ENCODE data around the gene MRNIP.
"Not testable (repeated sequence)": the region's sequence is repeated elsewhere in the genome, so short reads cannot be mapped to it uniquely, and the experiment has no call there.

MRNIP gene

DNA sequence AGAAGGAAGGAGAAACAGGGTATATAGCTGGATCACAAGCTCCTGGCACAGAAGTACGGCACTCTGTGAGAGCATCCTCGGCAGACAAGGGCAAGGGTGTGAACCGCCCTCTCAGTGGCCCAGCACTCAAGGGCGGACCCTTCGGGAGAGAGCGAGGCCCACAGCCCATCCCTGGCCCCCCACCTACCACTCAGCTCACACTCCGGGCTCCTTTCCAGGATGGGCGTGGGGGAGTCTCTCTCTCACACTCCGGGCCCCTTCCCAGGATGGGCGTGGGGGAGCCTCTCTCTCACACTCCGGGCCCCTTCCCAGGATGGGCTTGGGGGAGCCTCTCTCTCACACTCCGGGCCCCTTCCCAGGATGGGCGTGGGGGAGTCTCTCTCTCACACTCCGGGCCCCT lies 12.9 kb upstream of the MRNIP start:
- DNase-seq (ENCODE audit: low read depth), result not testable (repeated sequence)

DNA sequence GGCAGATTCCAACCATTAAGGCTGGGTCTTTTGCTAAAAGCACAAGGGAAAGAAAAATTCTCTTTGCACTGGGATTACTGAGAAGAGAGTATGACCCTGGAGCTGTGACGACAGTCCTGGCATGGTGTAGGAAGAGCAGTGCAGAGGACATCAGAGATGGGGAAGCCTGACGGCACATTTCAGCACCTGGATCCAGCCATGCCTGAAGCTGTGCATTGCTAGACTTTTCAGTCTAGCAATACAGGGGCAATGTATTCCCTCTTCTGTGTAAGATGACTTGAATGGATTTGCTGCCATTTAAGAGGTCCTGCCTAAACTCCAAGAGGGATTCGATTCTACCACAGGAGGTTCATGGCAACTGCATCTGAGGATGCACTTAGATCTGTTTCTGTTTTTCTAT lies 12.3 kb upstream of the MRNIP start:
- DNase-seq (ENCODE audit: low read depth), result no peak

DNA sequence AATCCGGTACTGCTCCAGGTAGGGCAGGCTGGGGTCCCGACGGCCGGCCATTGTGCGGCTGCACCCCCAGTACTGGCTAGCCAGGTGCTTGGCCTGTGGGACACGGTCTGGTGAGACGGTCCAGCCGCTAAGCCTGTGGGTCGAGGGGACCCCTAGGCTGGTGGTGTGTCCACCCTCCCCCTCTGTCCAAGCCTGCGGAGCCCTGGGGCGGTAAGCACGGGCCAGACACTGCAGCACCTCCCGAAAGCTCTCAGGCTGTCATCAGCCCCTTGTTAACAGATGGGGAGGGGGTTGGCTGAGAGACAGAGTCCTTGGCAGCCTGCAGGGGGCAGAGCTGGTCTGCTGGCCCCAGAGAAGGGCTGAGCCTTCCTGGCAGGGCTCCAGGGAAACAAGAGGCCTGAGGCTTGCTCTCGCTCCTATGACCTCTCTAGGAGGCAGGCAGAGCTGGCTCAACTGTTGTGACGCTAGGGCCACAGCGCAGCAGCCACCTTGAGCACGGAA lies 11.8 kb upstream of the MRNIP start:
- DNase-seq (ENCODE audit: low read depth), result no peak

DNA sequence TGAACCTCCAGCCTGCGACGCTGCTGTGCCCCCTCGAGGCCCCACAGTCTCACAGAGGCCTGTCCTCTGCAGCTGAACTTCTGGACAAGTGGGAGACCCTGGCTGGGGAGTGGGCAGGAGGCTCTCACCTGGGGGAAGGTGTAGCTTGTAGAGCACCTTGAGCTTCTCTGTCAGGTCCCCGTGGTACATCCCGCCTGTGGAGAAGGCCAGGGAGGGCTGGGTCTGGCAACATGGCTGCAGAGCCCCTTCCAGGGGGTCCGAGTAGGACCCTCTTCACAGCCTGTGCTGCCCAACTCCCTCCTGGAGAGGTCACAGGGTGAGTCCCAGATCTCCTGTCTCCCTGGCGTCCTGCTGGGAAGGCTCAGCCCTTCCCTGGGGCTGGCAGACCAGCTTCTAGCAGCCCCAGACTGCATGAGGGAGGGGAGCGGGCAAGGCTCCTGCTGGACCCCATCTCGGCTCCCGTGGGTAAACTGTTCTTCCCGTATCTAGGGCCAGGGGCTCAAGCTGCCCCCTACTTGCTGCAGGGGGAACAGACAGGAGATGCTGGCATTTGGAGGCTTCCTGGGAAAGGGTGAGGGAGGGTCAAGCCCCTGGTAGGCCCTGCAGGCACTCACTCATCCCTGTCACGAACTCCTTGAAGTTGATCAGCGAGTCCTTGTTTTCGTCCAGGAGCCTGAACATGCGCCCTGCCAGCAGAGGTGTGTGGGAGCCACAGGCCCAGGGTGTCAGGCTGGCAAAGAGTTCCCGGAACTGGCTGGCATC lies 11.2 kb upstream of the MRNIP start:
- no peak for DNase-seq (ENCODE audit: low read depth)

DNA sequence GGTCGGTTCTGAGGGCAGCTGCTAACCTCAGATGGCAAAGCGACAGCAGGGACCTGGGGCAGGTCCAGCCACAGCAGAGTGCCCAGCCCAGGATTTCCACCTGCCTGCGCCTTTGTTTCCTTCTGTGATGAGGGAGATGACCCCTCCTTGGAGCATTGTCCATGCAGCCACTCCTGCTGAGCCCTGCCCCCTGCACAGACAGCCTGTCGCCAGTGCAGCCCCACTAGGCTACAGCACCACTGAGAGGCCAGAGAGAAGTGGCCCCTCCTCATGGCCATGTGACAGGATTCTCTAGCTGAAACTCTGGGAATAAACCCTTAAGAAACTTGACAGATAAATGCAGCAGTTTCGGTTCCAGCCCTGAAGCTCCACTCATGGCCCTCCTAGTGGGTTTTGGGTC lies 10.5 kb upstream of the MRNIP start:
- no peak for DNase-seq (ENCODE audit: low read depth)

DNA sequence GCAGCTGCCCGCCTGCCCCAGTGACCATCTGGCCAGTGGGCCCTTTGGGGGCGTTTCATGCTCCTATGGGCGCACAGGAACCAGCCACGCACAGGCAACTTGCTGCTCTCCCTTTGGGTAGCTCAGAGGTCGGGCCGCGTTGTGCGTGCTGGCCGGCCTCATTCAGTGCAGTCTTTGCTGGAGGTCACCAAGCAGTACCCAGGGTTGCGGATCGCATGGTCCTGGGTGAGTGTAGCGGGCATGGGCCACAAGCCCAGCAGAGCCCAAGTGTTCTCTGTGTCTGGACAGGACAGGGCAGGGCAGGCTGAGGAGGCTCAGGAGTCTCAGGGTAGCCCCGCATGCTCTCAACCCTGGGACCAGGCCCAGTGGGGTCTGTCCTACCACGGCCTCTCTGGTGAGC lies 9.9 kb upstream of the MRNIP start:
- DNase-seq (ENCODE audit: low read depth), result no peak

DNA sequence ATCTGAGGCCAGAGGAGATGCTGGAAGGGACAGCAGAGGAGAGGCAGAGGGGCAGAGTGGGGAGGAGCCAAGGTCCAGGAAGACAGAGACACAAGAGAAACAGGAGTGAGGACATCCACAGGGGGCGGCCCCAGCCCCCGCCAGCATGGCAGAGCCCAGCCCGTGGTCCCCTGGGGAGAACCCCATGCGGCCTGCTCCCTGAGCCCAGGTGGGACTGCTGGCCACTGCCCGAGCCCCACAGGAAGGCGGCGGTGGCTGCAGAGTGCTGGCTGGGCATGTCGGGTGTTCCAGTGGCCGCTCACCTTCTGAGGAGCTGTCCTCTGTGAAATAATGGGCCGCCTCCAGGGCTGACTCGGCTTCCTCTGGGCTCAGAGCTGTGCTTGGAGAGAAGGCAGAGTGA lies 8.9 kb upstream of the MRNIP start:
- DNase-seq (ENCODE audit: low read depth), result no peak

DNA sequence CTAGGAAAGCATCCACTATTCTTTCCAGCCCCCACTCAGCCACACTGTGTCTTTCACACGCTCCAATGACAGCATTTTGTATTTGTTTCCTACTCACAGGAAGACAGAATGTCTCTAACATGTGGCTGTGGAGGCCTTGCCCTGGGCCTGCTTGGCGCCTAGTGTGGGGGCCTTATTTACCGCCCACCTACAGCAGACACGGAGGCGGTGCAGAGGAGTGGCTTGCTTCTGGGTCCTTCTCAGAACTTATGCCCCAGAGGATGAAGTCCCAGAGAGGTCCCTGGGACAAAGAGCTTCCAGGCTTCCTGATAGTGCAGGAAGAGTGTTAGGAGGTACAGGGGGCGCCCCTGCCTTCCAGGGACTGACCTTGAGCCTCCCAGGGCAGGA lies 8.5 kb upstream of the MRNIP start:
- DNase-seq (ENCODE audit: low read depth), result no peak

DNA sequence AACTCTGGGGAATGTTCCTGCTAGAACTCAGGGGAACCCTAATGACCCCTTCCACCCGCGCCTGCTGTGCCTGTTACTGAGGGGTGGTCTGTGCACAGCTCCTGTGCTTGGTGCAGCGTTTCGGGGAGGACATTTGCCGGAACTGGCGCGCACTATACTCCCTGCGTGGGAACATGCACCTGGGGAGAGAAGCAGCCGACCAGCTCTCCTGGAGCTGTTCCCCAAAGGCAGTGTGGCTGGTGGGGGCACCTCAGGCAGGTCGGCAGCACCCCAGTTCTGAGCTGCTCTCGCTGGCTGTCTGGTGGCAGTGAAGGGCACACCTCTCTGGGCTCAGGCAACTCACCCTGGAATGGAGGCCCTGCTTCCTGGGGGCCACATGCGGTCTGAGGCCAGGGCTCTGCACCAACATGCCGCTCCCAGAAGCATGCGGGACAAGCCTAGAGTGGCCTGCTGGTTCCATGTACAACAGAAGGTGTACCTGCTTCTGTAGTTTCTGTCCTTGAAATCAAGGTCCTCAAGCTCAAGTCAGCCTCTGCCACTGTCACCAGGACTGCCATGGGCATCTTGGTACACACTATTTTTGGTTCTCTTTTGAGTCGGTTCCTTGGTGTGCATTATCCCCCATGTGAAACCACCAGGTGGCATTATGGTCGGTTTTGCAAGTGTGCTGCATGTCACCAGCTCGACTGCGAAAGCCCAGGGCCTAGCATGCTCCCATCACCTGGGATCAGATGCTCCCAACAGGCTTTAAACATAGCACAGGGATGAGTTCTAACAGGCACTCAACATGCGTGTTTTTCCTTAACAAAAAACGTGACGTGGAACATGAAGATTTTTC lies 7.8 kb upstream of the MRNIP start:
- DNase-seq (ENCODE audit: low read depth), result no peak

DNA sequence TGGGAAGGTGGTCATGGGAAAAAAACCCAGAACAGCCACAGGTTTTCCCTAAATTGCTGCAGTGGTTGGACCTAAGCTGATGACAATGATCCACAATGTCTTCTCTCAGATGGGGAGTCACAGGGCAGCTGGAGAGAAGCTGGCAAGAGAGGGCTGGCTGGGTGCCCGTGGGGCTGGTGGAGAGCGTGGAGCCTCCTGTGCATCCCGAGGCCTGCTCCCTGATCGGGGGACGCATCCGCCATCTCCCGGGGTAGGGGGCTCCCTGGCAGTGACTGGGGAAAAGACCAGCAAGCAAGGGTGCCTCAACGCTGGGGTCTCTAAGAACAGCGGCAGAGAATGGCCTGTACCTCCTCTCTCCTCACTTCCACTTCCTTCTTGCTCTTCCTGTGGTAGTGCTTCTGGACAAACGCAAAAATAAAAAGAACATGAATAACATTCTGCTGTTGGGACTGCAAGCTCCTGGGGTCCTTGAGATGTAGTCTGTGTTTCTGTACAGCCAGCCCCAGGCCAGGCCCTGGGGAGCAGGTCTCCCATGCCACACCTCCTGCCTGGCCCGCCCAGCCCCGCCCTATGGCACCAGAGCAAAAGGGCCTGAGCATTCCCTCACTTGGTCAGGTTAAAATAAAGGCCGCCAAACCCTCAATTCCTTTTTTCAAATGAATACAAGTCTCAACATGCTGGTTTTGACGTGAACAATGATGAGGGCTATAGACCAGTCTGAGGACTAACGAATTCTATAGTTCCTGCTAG lies 7.0 kb upstream of the MRNIP start:
- no peak for DNase-seq (ENCODE audit: low read depth)

DNA sequence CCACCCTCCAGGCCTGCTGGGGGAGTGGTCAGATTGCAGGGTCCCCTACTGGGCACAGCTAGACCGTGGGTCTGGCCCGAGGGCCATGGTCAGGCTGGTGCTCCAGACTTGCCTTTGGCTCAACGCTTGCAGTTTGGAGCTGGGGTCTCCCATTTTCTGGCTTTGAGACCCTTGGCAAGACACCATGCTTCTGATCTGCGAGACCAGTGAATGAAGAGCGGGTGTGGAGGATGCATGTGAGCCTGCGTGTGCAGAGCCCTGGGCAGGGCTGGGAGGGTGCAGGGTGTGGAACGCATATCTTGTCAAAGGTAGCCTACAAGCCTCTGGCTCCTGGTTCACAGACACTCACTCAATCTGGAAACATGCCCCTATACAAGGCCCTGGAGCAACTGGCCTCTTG lies 6.1 kb upstream of the MRNIP start:
- DNase-seq (ENCODE audit: low read depth), result no peak

DNA sequence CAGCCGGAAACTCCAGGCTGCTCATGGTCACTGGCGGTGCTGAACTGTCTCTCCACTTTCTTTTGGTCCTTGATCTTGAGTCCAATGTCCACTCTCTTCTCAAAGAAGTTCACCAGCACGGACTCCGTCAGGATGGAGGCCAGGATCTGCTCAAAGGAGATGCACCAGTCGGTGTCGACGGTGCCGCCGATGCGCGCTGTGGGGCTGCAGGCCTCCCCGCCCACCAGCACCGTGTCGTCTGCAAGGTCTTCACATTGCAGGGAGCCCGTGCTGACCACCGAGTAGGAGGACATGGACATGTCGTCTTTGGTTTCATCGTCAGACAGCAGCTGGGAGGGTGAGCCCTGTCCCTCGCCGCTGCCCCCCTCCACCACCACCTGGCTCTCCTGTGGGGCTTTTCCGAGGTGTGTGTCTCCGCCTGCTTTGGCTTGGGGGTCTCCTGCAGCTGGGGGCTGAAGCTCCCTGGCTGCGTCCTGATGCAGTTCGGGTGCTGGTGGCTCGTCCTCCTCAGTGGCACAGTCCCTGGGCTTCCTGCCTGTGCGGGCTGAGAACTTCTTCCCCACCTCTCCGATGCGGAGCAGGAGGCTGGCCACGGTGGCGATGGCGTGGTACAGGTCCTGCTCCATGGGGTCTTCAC lies 5.0 kb upstream of the MRNIP start:
- DNase-seq (ENCODE audit: low read depth), result no peak

DNA sequence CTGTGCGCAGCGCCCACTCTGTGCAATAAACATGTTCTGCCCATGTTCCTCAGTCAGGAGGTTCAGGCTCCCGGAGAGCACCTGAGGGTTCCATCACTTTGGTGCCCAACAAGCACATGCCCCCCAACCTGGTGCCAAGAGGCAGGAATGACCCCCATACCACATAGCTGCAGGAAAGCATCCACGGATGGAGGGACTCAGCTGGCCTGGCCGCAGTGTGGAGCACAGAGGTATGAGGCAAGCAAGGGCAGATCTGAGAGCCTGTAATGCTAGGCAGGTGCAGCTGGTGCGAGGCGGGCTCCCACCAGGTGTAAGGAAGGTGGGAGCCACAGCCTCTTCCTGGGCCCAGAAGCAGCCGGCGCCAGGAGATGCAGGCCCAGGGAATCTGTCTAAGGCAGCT lies 4.3 kb upstream of the MRNIP start:
- no peak for DNase-seq (ENCODE audit: low read depth)

DNA sequence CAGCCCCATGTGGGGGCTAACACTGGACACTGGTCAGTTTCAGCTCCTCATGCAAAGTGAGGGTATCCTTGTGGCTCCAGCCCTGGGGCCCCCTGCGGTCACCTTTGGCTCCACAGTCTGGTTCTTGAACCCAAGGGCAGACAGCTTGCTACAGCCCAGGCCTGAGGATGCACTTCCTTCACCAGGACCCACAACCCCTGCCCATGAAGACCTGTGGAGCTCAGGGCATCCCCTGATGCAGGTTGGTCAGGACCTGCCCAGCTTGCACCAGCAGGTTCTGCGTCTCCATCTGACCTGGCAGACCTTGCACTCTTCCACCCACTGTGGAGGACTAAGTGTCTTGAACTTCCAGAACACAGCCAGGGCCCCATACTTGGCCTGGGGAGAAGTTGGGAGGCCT lies 3.7 kb upstream of the MRNIP start:
- no peak for DNase-seq (ENCODE audit: low read depth)

DNA sequence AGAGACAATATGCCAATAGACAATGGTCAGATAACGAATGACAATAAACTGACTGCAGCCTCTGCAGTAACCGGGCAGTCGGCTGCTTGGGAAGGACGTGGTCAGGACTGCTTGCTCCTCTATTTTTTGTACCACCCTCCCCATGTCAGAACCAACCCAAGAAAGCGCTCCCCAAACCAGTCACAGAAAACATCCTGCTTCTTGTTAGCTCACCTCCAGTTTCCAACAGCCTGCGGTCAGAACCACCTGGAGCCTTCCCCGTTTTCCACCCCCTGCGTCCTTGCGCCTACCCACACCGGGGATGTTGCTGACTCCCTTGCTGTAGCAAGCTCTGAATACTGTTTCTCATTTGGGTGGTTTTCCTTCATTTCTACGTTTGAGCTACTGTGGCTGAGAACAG lies 1.7 kb upstream of the MRNIP start:
- no peak for DNase-seq (ENCODE audit: low read depth)

DNA sequence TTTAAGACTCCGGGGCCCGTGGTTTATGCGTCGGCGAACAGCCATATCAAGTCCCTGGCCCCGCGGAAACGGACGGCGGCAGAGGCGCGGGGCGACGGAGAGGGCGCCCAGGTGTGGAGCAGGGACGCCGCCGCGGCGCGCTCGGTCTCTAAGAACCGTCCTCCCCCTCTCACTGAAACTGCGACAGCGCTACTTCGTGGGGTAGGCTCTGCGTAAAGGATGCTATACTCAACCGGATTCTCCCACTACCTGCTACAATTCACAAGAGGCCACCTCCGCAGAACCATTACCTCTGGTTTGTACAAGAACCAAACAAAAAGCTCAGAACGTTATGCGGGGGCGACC lies 404 bp downstream of the MRNIP start:
- no peak for DNase-seq (ENCODE audit: low read depth)

DNA sequence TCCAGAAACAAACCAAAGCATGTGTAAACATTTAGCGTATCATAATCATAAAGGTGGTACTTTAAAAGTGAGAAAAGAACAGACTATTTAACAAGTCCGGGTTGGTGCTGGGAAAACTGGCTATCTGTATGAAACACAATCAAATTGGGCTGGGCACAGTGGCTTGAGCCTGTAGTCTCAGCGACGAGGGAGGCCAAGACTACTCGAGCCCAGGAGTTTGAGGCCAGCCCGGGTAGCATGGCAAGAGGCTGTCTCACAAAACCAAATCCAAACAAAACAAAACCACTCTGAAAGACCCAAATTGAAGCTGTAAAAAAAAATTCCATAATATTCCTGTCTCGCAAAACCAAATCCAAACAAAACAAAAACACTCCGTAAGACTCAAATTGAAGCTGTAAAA lies 4.3 kb downstream of the MRNIP start:
- DNase-seq (ENCODE audit: low read depth), result no peak

DNA sequence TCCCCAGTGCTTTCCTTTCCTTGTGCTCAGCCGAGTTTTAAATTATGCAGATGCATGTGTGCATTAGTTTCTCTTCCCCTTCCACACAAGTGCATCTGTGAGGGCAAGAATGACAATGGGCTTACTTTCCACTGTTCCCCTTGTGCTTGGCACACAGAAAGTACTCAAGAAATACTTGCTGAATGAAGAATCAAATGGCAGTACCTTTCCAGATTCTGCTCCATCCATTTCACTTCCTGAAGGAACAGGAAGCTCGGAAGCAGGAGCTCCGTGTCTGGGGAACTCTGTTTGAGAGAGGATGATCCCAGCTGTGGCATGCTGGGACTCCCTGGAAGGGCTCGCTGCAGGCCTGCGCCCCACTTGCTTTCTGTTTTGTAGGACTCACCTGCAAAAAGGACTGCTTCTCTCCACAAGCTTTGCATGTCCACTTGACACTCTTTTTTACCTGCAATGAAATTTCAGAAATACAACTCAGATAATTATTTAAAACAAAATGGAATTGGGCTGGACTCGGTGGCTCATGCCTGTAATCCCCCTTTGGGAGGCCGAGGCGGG lies 5.5 kb downstream of the MRNIP start:
- DNase-seq (ENCODE audit: low read depth), result no peak

DNA sequence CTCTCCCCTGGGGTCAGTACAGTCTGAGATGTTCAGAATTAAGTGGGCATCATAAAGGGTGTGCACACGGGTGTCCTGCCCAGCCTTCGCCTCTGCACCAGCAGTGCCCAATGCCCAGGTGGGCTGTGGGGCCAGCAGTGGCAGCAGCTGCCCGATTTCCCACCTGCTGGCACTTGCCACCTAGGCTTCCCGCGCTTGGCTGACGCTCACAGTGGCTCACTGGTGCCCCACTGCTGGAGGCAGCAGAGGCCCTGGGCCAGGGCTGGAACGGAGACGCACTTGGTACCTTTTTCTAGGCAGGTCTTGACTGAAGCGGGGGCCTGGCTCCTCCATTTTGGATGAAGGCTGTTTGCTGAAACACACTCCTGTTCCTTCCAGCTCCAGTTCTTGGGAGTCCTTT lies 17.0 kb downstream of the MRNIP start:
- DNase-seq (ENCODE audit: low read depth), result no peak

DNA sequence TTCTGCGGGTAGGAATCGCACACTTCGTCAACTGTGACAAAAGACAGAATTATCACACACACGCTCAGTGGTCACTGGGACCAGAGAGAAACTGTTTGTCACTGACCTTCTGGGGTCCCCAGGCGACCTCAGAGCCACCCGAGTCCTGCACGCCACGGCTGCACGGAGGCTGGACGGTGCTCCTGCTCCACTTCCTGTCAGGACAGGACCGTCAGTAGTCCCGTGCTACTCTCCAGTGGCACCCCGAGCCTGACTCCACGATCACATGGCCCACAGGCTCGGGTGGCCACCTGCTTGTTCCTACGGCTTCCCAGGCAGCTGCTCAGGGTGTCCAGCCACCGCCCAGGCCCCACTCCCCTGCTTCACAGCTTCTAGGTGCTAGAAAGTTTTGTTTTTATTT lies 17.9 kb downstream of the MRNIP start:
- DNase-seq (ENCODE audit: low read depth), result no peak

DNA sequence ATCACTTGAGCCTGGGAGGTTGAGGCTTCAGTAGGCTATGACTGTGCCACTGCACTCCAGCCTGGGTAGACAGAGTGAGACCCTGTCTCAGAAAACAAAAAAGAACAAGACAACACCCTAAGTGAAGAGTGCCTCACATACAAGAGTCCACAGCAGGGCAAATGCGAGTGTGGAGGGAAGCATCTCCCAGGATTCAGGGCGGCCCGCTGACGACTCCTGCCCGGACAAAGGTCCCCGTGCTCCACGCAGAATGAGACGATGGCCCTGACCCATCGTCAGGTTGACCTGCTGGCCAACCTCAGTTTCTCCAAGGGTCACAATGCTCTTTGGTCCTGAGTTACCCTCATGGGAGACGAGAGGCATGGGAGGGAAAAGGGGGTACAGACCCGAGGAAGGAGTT lies 18.3 kb downstream of the MRNIP start:
- no peak for DNase-seq (ENCODE audit: low read depth)

Measured in HS-27A (cell line).